GM21528 (cell line): ENCODE measurements around the gene INSIG1.

Experiments used
- ATAC-seq: cut with Tn5 transposase; IDR thresholded peaks from one replicate; pipeline ENCODE4 v1.9.1; 2021; ENCODE audit warnings: mild to moderate bottlenecking, moderate library complexity; ENCODE audit not compliant: unreplicated experiment, low FRiP score

INSIG1 gene

DNA sequence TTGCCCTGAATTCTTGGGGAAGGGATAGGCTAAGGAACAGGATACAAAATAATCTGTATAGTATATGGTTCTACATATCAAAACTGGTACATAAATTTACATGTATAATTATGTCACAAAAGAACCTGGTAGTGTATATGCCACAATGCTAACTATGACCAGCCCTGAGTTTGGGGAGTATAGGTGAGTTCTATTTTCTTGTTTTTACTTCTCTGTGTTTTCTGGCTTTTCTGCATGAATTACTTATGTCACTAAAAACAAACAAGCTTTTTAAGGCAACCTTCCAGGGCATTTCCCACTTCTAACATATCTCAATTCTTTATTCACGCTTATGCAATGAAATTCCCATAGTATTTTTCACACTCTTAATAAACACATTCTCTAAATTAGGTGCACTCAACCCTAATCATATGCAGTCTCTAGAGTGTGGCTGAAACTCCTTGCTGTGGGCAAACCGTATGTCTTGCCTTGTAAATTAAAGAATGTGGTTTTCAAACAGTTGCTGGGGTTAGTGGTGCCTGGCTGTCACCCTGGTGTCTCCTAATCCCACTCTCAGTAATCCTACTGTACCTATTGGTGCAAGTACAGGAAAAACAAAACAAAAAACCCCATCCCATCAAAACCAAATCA is 14.0 kb upstream of the INSIG1 start:
- ATAC-seq: peak; percentile 87

DNA sequence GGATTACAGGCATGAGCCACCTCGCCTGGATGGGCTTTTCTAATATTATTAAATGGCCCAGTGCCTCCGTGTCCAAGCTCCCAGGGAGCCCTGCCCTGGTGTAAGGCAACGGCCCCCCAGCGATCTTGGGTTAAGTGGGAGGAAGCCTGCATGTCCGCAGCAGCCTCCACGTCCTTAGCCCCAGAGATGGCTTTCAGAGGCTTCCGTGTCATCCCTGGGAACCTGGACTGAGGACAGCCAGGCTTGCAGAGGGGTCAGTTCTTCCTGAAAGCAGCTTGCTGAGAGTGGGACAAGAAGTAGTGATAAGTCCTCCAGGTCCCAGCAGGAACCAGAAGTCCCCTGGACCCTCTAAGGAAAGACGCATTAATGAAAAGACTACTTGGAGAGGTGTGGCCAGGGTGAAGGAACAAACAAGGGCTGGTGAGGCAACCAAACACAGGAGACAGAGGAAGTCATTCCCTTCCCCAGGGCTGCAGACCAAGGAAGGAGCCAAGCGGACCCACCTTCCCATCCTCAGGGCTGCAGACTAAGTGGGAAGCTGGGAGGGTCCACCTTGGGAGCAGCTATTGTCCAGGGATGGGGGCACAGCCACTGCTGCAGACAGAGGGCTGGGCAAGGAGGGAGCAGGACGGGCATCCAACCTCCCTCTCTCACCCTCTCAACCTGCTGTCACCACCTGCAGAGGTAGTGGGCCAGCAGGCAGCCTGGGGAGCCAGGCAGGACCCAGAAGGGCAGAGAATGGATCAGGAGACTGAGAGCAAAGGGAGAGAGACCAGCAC is 13.0 kb upstream of the INSIG1 start:
- no peak for ATAC-seq

DNA sequence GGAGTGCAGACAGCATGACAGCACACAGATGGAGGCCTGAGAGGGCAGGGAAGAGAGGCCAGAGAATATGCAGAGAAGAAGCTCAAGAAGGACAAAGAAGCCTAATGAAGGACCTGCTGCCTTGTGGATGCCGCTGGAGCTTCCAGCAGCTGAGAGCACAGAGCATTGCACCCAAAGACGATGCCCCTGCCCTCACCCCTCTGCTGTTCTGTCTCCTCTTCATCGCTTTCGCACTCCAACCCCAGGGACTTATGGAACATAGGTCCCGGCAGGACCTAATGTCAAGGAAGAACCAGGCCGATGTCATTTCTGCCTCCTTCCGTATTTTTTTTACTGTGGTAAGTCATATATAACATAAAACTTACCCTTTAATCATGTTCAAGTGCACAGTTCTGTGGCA is 12.3 kb upstream of the INSIG1 start:
- ATAC-seq: no peak

DNA sequence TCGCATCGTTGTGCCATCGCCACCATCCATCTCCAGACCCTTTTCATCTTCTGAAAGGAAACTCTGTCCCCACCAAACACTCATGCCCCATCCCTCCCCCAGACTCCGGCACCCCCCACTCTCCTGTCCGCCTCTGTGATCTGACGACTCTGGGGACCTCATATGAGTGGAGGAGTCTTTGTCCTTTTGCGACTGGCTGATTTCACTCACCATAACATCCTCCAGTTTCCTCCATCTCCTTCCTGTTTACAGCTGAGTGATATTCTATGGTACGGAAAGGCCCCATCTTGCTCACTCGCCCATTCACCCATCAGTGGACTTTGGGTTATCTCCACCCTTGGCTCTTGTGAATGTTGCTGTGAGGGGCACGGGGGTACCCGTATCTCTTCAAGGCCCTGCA is 11.8 kb upstream of the INSIG1 start:
- ATAC-seq: no peak

- no peak for ATAC-seq
These were observed 11.0 kb upstream of the INSIG1 start for GRCh38 chr7:155286686-155287085.

GRCh38 chr7:155287284-155287935 is 10.3 kb upstream of the INSIG1 start:
- ATAC-seq: no peak

DNA sequence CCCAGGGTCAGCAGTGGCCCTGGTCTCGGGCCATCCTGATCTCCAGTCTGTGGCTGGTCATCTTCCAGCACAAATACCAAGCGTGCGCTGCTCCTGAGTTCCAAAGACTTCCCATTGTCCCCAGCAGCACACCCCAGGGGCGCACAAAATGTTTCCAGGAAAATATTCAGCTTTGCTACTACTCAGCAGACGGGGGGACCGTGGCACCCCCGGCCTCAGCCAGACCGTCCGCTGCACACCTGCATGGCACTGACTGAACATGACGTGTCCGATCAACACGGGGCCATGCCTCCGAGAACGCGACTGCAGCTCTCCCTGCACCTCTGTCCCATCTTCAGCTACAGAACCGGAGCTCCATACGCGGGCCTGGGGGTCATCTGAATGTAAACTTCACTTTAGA is 9.6 kb upstream of the INSIG1 start:
- ATAC-seq: no peak

- ATAC-seq: no peak
These were observed 8.6 kb upstream of the INSIG1 start for GRCh38 chr7:155289107-155289506.

DNA sequence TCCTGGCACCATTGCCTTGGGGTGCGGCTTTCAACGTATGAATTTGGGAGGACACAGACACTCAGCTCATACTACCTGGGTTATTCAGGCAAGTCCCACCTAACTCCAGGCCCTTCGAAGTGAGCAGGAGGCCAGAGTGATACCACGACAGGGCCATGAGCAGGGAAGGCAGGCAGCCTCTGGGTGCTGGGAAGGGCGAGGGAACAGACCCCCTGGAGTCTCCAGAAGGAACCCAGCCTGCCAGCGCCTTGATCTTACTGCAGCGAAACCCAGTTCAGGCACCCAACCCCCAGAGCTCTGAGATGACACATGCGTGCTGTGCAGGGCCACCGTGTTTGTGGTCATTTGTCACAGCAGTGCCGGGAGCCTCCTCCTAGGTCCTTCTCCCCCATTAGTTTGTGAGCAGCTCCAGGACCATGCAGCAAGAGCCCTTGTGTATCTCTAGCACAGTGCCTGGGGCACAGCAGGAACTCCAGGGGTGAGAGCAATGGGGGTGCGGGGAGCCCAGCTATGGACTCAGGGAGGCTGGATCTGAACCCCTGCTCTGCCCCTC is 7.7 kb upstream of the INSIG1 start:
- no peak for ATAC-seq

- ATAC-seq: no peak
These were observed 6.6 kb upstream of the INSIG1 start for GRCh38 chr7:155291045-155291530.

- no peak for ATAC-seq
These were observed 5.9 kb upstream of the INSIG1 start for GRCh38 chr7:155291729-155292128.

- ATAC-seq: no peak
These were observed 4.9 kb upstream of the INSIG1 start for GRCh38 chr7:155292680-155293226.

DNA sequence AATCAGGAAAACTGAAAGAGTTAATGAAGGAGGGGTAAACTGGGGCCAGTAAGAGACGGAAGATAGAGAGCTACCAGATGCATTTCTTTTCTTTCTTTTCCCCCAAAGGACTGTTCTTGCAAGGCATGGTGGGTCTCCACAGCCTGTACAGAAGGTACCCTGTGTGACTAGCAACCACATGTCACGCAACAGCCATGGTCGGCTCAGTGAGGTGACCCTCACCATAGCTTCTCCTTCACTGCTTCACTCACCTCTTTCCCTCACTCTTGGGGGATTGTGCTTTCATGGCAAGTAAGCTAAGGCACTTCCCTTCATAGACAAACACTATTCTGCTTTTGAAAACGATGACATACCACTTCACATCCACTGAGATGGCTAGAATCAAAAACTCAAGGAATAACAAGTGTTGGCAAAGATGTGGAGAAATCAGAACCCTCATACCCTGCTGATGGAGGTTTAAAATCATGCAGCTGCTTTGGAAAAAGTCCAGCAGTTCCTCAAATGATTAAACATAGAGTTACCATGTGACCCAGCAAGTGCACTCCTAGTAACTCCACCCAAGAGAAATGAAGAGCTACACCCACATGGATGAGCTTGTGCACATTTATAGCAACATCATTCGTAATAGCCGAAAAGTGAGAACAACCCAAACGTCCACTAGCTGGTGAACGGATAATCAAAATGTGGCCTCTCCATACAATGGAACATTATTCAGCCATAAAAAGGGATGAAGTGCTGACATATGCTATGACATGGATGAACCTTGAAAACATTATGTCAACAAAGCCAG is 3.8 kb upstream of the INSIG1 start:
- no peak for ATAC-seq

DNA sequence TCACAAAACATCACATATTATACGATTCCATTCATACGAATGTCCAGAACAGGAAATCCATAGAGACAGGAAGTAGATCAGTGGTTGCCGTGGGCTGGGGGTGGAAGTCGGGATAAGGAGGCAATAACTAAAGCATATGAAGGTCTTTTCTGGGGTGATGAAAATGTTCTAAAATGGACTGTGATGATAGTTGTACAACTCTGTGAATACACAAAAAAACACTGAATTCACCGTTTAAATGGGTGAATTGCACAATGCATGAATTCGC is 3.2 kb upstream of the INSIG1 start:
- ATAC-seq: no peak

DNA sequence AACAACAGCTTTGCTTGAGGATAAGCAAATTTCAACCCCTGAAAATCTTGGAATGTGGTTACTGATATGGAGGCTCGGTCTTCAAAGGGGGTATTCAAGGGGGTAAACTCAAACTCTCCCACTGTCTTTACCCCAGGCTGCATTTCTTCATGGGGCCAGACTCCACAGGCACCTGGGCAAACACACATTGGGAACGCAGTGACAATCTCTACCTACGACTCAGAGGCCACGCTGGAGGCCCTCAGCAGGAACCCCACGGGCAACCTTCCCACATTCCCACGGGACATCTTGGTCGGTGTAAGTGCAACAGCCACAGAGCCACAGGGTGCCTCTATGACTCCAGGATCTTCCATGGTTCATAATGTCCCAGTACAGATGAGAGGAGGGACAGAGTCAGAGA is 2.2 kb upstream of the INSIG1 start:
- no peak for ATAC-seq

GRCh38 chr7:155296006-155296787 is 1.5 kb upstream of the INSIG1 start:
- no peak for ATAC-seq

- ATAC-seq: peak; percentile 43
These were observed 726 bp upstream of the INSIG1 start for GRCh38 chr7:155296788-155297516.

DNA sequence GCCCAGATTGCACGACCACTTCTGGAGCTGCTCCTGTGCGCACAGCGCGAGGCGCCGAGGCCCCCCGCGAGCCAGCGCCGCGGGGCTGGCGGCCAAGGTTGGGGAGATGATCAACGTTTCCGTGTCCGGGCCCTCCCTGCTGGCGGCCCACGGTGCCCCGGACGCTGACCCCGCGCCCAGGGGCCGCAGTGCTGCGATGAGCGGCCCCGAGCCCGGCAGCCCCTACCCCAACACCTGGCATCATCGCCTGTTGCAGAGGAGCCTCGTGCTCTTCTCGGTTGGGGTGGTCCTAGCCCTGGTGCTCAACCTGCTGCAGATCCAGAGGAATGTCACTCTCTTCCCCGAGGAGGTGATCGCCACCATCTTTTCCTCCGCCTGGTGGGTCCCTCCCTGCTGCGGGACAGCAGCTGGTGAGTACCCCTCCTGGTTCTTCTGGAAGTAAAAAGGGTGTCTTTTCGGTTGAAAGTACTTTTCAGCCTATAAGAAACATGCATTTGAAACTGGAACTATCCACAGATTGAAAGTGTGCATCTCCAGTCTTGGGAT is 683 bp downstream of the INSIG1 start:
- peak; percentile 6 for ATAC-seq
